Measurements from ENCODE around the gene NR2C2AP.

Gene NR2C2AP

DNA sequence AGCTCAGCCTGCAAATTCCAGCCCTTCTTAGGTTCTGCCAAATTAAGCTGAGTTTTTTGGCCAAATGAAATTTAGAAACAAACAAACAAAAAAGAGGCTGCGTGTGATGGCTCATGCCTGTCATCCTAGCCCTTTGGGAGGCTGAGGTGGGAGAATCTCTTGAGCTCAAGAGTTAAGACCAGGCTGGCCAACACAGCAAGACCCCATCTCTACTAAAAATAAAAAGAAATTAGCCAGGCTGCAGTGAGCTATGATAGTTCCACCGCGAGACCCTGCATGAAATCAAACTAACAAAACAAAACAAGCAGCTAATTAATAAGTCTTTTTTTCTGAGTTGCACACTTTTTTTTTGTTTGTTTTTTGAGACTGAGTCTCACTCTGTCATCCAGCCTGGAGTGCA, 26.5 kb upstream of the NR2C2AP start:
- H3K9me3 ChIP-seq (ENCODE audit: insufficient read depth, low read length): no peaks in the 10 kb centered on the region; the same call in 1 of the 2 replicates
- no peaks in the 10 kb centered on the region for H3K36me3 ChIP-seq (ENCODE audit: low read length)
- no peak overlapping the region for H3K27ac ChIP-seq (ENCODE audit: low read depth, low read length)
- TF ChIP-seq EZH2phosphoT487 (conservative IDR thresholded peaks at IDR 0.05; ENCODE audit: low read length): no peak
- H3K79me2 ChIP-seq (ENCODE audit: insufficient read depth, low read length): no peaks in the 10 kb centered on the region
- H3K27me3 ChIP-seq (ENCODE audit: low read length): 0 out of 2 replicates have a peak, but pooled peaks cover 3% of the 10 kb centered on the region
- no peaks in the 10 kb centered on the region for H3F3A ChIP-seq (ENCODE audit: insufficient read depth)
- no peak overlapping the region for H3K4me3 ChIP-seq (ENCODE audit: insufficient read depth, low read length, poor library complexity, severe bottlenecking)
- no peaks in the 10 kb centered on the region for H4K20me1 ChIP-seq (ENCODE audit: low read depth, low read length)
- no peaks in the 10 kb centered on the region for H3K9me2 ChIP-seq (replicated peaks; ENCODE audit: insufficient read depth, low read length)
- no peak overlapping the region for H3K9ac ChIP-seq (ENCODE audit: low read length)
- H2AFZ ChIP-seq (ENCODE audit: low read depth, low read length, severe bottlenecking): no peak overlapping the region
- H3K4me2 ChIP-seq (ENCODE audit: low read depth, low read length, poor library complexity, severe bottlenecking): no peak overlapping the region

DNA sequence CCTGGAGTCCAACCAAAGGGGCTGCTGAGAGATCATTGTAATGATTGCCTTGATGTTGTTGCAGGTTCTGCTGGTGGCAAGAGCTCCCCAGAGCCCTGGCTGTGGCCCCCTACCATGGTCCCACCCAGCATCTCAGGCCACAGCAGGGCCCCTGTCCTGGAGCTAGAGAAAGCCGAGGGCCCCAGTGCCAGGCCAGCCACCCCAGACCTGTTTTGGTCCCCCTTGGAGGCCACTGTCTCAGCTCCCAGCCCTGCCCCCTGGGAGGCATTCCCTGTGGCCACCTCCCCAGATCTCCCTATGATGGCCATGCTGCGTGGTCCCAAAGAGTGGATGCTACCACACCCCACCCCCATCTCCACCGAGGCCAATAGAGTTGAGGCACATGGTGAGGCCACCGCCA, 24.0 kb upstream of the NR2C2AP start:
- Histone ChIP-seq H3K4me3 (ENCODE audit: insufficient read depth, low read length, poor library complexity, severe bottlenecking) (no peak overlapping the region), H3F3A (ENCODE audit: insufficient read depth) (no peaks in the 10 kb centered on the region), H4K20me1 (ENCODE audit: low read depth, low read length) (no peaks in the 10 kb centered on the region), H3K9ac (ENCODE audit: low read length) (no peak overlapping the region), H3K27me3 (ENCODE audit: low read length) (no peaks in the 10 kb centered on the region), H2AFZ (ENCODE audit: low read depth, low read length, severe bottlenecking) (no peak overlapping the region), H3K9me2 (replicated peaks; ENCODE audit: insufficient read depth, low read length) (no peaks in the 10 kb centered on the region), H3K36me3 (ENCODE audit: low read length) (no peaks in the 10 kb centered on the region), H3K79me2 (ENCODE audit: insufficient read depth, low read length) (no peaks in the 10 kb centered on the region), H3K9me3 (ENCODE audit: insufficient read depth, low read length) (no peaks in the 10 kb centered on the region), H3K4me2 (ENCODE audit: low read depth, low read length, poor library complexity, severe bottlenecking) (no peak overlapping the region), H3K27ac (ENCODE audit: low read depth, low read length) (no peak overlapping the region)
- TF ChIP-seq, protein P1, sequence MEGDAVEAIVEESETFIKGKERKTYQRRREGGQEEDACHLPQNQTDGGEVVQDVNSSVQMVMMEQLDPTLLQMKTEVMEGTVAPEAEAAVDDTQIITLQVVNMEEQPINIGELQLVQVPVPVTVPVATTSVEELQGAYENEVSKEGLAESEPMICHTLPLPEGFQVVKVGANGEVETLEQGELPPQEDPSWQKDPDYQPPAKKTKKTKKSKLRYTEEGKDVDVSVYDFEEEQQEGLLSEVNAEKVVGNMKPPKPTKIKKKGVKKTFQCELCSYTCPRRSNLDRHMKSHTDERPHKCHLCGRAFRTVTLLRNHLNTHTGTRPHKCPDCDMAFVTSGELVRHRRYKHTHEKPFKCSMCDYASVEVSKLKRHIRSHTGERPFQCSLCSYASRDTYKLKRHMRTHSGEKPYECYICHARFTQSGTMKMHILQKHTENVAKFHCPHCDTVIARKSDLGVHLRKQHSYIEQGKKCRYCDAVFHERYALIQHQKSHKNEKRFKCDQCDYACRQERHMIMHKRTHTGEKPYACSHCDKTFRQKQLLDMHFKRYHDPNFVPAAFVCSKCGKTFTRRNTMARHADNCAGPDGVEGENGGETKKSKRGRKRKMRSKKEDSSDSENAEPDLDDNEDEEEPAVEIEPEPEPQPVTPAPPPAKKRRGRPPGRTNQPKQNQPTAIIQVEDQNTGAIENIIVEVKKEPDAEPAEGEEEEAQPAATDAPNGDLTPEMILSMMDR (IDR thresholded peaks at IDR 0.05; ENCODE audit: insufficient read depth, low read length, poor library complexity, severe bottlenecking): no peak
- no peak for TF ChIP-seq EZH2phosphoT487 (conservative IDR thresholded peaks at IDR 0.05; ENCODE audit: low read length)

DNA sequence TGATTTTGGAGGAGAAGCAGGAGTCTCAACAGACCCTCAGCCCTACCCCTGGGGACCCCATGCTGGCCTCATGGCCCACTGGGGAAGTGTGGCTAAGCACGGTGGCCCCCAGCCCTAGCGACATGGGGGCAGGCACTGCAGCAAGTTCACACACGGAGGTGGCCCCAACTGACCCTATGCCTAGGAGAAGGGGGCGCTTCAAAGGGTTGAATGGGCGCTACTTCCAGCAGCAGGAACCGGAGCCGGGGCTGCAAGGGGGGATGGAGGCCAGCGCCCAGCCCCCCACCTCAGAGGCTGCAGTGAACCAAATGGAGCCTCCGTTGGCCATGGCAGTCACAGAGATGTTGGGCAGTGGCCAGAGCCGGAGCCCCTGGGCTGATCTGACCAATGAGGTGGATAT, 23.4 kb upstream of the NR2C2AP start:
- Histone ChIP-seq H3K4me2 (ENCODE audit: low read depth, low read length, poor library complexity, severe bottlenecking) (no peak overlapping the region), H4K20me1 (ENCODE audit: low read depth, low read length) (no peaks in the 10 kb centered on the region), H3K27me3 (ENCODE audit: low read length) (no peaks in the 10 kb centered on the region), H3K9ac (ENCODE audit: low read length) (no peak overlapping the region), H3K79me2 (ENCODE audit: insufficient read depth, low read length) (no peaks in the 10 kb centered on the region), H3F3A (ENCODE audit: insufficient read depth) (no peaks in the 10 kb centered on the region), H3K36me3 (ENCODE audit: low read length) (no peaks in the 10 kb centered on the region), H3K4me3 (ENCODE audit: insufficient read depth, low read length, poor library complexity, severe bottlenecking) (no peak overlapping the region), H3K9me3 (ENCODE audit: insufficient read depth, low read length) (no peaks in the 10 kb centered on the region), H3K27ac (ENCODE audit: low read depth, low read length) (no peak overlapping the region), H3K9me2 (replicated peaks; ENCODE audit: insufficient read depth, low read length) (no peaks in the 10 kb centered on the region), H2AFZ (ENCODE audit: low read depth, low read length, severe bottlenecking) (no peak overlapping the region)
- no peak for TF ChIP-seq EZH2phosphoT487 (conservative IDR thresholded peaks at IDR 0.05; ENCODE audit: low read length)
- TF ChIP-seq, protein P1 (IDR thresholded peaks at IDR 0.05; ENCODE audit: insufficient read depth, low read length, poor library complexity, severe bottlenecking): no peak

DNA sequence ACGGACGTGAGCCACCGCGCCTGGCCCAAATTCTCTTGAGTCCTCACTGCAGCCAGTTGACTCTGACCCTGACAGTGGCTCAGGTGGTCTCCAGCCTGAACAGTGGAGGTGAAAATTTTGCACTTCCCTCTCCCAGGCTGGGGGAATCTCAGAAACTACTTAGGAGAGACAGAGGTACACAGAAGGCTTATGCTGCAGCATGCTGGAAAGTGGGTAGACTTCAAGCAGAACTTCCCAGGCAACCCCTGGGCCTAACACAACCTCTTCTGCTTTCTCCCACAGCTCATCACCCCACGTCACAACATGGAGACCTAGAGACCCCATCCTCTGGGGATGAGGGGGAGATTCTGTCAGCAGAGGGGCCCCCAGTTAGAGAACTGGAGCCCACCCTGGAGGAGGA, 23.0 kb upstream of the NR2C2AP start:
- Histone ChIP-seq H3K36me3 (ENCODE audit: low read length) (no peaks in the 10 kb centered on the region), H3K9me2 (replicated peaks; ENCODE audit: insufficient read depth, low read length) (no peaks in the 10 kb centered on the region), H3K4me2 (ENCODE audit: low read depth, low read length, poor library complexity, severe bottlenecking) (no peak overlapping the region), H3K27ac (ENCODE audit: low read depth, low read length) (no peak overlapping the region), H3K9ac (ENCODE audit: low read length) (no peak overlapping the region), H2AFZ (ENCODE audit: low read depth, low read length, severe bottlenecking) (no peak overlapping the region), H4K20me1 (ENCODE audit: low read depth, low read length) (no peaks in the 10 kb centered on the region), H3K4me3 (ENCODE audit: insufficient read depth, low read length, poor library complexity, severe bottlenecking) (no peak overlapping the region), H3K9me3 (ENCODE audit: insufficient read depth, low read length) (no peaks in the 10 kb centered on the region), H3F3A (ENCODE audit: insufficient read depth) (no peaks in the 10 kb centered on the region), H3K79me2 (ENCODE audit: insufficient read depth, low read length) (no peaks in the 10 kb centered on the region), H3K27me3 (ENCODE audit: low read length) (no peaks in the 10 kb centered on the region)
- TF ChIP-seq, protein P1 (IDR thresholded peaks at IDR 0.05; ENCODE audit: insufficient read depth, low read length, poor library complexity, severe bottlenecking): no peak
- no peak for TF ChIP-seq EZH2phosphoT487 (conservative IDR thresholded peaks at IDR 0.05; ENCODE audit: low read length)

Measured in SU-DHL-6 (cell line).